Prostate gland (tissue), 2 donors: Measurements from ENCODE around the gene ADH7. TPM values are rescaled to one million over a fixed set of nuclear protein-coding genes. Genes with fewer than 3 reads are reported as not detected.

Source experiments
- DNase-seq: peaks from one replicate; pipeline ENCODE4 v3.0.0-alpha.2; 2019; ENCODE audit warnings: low spot score
- H3K27ac ChIP-seq, 2 donors: fragments of 200-600 bp; sonication (generic); 2 replicates each; pipeline ENCODE4 v1.5.1; 2017 to 2019
- H3K27me3 ChIP-seq: fragments of 200-600 bp; sonication (generic); replicated peaks from 2 replicates; pipeline ENCODE4 v1.5.1; 2019; ENCODE audit not compliant: insufficient read depth
- H3K36me3 ChIP-seq, 2 donors: fragments of 200-600 bp; sonication (generic); 1 replicate in 1 of 2; 2 replicates in 1 of 2; pipeline versions ENCODE4 v1.5.1 to v1.8.1; 2017 to 2019
- H3K4me1 ChIP-seq: fragments of 200-600 bp; sonication (generic); replicated peaks from 2 replicates; pipeline ENCODE4 v1.5.1; 2019
- H3K4me3 ChIP-seq, 2 donors: fragments of 200-600 bp; sonication (generic); 2 replicates each; pipeline ENCODE4 v1.5.1; 2017 to 2019
- H3K9me3 ChIP-seq: fragments of 200-600 bp; sonication (generic); 2 replicates; pipeline ENCODE4 v1.5.1; 2017
- CTCF ChIP-seq, 4 experiments: fragments of 200-600 bp in 2 of 4; fragments of 450-650 bp in 2 of 4; sonication (generic) in 2 of 4; IDR thresholded peaks; 1 replicate in 3 of 4; 2 replicates in 1 of 4; pipeline ENCODE4 v1.5.1; 2016 to 2019; ENCODE audit warnings: antibody characterized with exemption in 4 of 4, mild to moderate bottlenecking in 2 of 4, moderate library complexity in 2 of 4
- POLR2A ChIP-seq: fragments of 450-650 bp; IDR thresholded peaks from one replicate; pipeline ENCODE4 v1.6.1; 2016; ENCODE audit warnings: antibody characterized with exemption, mild to moderate bottlenecking
- POLR2AphosphoS5 ChIP-seq: sonication (generic); formaldehyde crosslinking; IDR thresholded peaks from one replicate; pipeline ENCODE4 v1.6.1; 2017; ENCODE audit warnings: antibody characterized with exemption
- WGBS: methylation state at CpG from one replicate; pipeline ENCODE4 v1.1.5; 2018; 5-methylcytosine and 5-hydroxymethylcytosine counted together
- intact Hi-C: fragments of 100-400 bp; cut with DNase I; formaldehyde crosslinking; loops from one replicate; pipeline ENCODE4 v1.14.2; 2022
- total RNA-seq, 2 donors: library from RNA; depleted of rRNA; stranded (reverse); fragments of >200 nt; gene quantifications; one replicate each; pipeline ENCODE4 v1.1.0, GENCODE V29; 2016

ADH7 gene
- total RNA-seq, 2 donors from 2014 or later, result 0.64 TPM; not detected in 1

GRCh38 chr4:99389606-99390005, 45.5 kb downstream of the ADH7 start:
- Histone ChIP-seq H3K4me3 (no peak overlapping the region), H3K27ac (no peak overlapping the region), H3K9me3 (no peaks in the 10 kb centered on the region), H3K27me3 (no peaks in the 10 kb centered on the region), H3K4me1 (no peaks in the 10 kb centered on the region), H3K36me3 (no peaks in the 10 kb centered on the region)
- no peak for TF ChIP-seq CTCF (IDR thresholded peaks at IDR 0.05)
- intact Hi-C loops, result no loop called here
- DNase-seq, result no peak

GRCh38 chr4:99383833-99384392, 51.2 kb downstream of the ADH7 start:
- H3K9me3 ChIP-seq, result no peaks in the 10 kb centered on the region
- WGBS, result 25% methylated on average over 5 of the region's 5 CpGs
- no peaks in the 10 kb centered on the region for H3K36me3 ChIP-seq
- no peak overlapping the region for H3K4me3 ChIP-seq
- intact Hi-C loops, result loop anchor here (5.0 kb wide), 1 partner anchor 57 kb away; no protein-coding TSS in a partner anchor
- peak overlapping the region; percentile 62 to 63 for H3K27ac ChIP-seq
- TF ChIP-seq CTCF (IDR thresholded peaks at IDR 0.05) (no peak), POLR2AphosphoS5 (peak; percentile 51), POLR2A (no peak)
- peaks cover 2% of the 10 kb centered on the region for H3K4me1 ChIP-seq
- H3K27me3 ChIP-seq, result no peaks in the 10 kb centered on the region
- DNase-seq, result no peak

- no peaks in the 10 kb centered on the region for H3K36me3 ChIP-seq
- H3K27me3 ChIP-seq, result no peaks in the 10 kb centered on the region
- no peak overlapping the region for H3K4me3 ChIP-seq
- TF ChIP-seq POLR2AphosphoS5, result no peak
- TF ChIP-seq CTCF (IDR thresholded peaks at IDR 0.05), result no peak
- no peak for TF ChIP-seq POLR2A
- intact Hi-C loops, result loop anchor here (5.0 kb wide), 1 partner anchor 56 kb away; no protein-coding TSS in a partner anchor
- no peak for DNase-seq
- H3K4me1 ChIP-seq, result peaks cover 2% of the 10 kb centered on the region
- H3K27ac ChIP-seq, result peak overlapping the region; percentile 62 to 63
- no peaks in the 10 kb centered on the region for H3K9me3 ChIP-seq
- WGBS, result 43% methylated on average over 3 of the region's 3 CpGs
These were observed 51.7 kb downstream of the ADH7 start for GRCh38 chr4:99383399-99383798.

GRCh38 chr4:99382745-99383360, 52.3 kb downstream of the ADH7 start:
- intact Hi-C loops, result loop anchor here (5.0 kb wide), 1 partner anchor 56 kb away; no protein-coding TSS in a partner anchor
- H3K9me3 ChIP-seq, result no peaks in the 10 kb centered on the region
- peaks cover 2% of the 10 kb centered on the region for H3K4me1 ChIP-seq
- TF ChIP-seq POLR2AphosphoS5 (no peak), CTCF (IDR thresholded peaks at IDR 0.05) (no peak), POLR2A (no peak)
- no peaks in the 10 kb centered on the region for H3K27me3 ChIP-seq
- no peak overlapping the region for H3K4me3 ChIP-seq
- H3K36me3 ChIP-seq, result no peaks in the 10 kb centered on the region
- H3K27ac ChIP-seq, result peak overlapping the region; percentile 62 to 63
- DNase-seq, result no peak
- WGBS, result 76% methylated on average over 1 of the region's 1 CpG

GRCh38 chr4:99381588-99382175, 53.5 kb downstream of the ADH7 start:
- Histone ChIP-seq H3K4me3 (no peak overlapping the region), H3K4me1 (peaks cover 2% of the 10 kb centered on the region), H3K27me3 (no peaks in the 10 kb centered on the region), H3K36me3 (no peaks in the 10 kb centered on the region), H3K9me3 (no peaks in the 10 kb centered on the region), H3K27ac (no peak overlapping the region)
- TF ChIP-seq POLR2A, result no peak
- TF ChIP-seq POLR2AphosphoS5, result no peak
- TF ChIP-seq CTCF (IDR thresholded peaks at IDR 0.05), result no peak
- no peak for DNase-seq
- intact Hi-C loops, result loop anchor here (5.0 kb wide), 1 partner anchor 54 kb away; no protein-coding TSS in a partner anchor
- WGBS, result 16% methylated on average over 1 of the region's 1 CpG
